Stimulated activated CD8-positive, alpha-beta memory T cell treated with anti-CD3 and anti-CD28 coated beads, Interleukin-12 subunit alpha, Interleukin-12 subunit beta, amount 100 ng/mL, for 4 hours (primary cell): ENCODE data around the gene OR4D2.

Experiments
- DNase-seq: peaks from one replicate; pipeline ENCODE4 v3.0.0-alpha.2; 2020; ENCODE audit warnings: low read depth

Gene OR4D2

DNA sequence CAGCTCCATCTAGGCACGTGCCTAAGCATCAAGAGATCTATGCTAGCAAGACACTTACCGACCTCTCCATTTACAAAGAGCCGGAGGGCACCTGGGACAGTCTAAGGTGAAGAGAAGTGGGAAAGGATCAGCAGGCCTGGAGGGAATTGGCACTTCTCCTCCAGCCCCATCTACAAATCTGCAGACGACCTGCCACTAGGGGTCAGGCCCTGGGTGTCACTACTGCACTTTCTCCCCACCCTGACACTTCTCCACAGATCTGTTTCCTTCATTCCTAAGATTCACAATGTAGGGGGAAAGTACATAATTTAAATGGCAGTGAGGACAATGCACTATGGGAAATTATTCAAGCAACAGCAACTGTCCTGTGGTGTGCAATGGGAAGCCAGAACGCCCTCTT is 44.1 kb downstream of the OR4D2 start:
- no peak for DNase-seq

DNA sequence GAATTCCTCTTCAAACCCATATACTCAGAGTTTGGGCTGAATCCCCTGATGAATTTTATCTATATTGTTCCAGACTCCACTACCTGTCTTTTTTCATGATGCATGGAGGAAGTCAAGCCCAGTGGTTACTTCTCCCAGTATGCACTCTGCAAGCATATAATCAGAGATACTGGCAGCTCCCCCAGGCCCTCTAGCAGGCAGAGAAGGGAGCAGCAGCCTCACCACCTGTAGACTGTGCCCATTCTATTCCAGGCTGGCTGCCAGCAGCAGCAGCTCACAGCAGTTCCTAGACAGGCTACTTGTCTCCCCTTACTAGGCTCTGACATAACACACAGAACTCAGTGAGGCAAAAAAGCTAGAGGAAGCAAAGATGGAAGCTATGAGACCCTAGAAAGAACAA is 48.9 kb downstream of the OR4D2 start:
- no peak for DNase-seq

GRCh38 chr17:58217766-58218165 is 51.0 kb downstream of the OR4D2 start:
- DNase-seq, result no peak

DNA sequence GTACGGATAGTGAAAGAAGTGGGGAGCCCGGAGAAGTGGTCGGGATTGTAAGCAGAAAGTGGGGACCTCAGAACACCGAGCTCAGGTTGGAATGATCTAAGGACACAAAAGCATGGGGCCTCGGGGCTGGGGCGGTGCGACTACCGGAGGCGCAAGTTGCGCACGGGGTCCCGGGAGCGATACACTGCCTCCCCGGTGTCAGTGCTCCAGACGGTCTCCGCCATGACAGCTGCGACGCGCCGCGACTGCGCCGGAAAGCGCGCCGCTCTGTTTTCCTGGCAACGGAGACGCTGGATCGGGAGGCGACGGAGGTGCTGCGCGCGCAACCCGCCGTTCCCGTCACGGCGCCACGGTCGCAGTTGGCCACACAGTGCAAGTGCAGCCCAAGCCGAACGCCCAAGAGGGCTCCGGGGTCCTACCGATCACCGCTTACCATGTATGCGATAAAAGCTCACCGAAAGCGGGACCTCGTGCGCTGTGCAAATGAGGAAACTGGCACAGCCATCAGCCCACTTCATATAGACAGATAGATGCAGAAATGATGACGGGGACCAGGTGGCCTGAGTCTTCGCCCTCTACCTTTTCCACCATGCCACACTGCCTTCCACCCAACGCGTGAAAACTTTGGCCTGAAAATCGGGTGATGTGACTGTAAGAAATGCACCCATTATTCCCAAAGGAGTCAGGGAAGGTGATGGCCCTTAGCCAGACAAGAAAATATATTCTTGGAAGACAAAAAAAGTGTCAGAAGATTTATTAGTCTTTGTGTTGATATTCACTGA is 52.4 kb downstream of the OR4D2 start, which contains the start of gene MKS1:
MKS1 (minus strand) TSS at position 249 of the 782 bp plus-strand sequence; CDS start at position 224, 25 bp downstream.
- peak; percentile 89 for DNase-seq

DNA sequence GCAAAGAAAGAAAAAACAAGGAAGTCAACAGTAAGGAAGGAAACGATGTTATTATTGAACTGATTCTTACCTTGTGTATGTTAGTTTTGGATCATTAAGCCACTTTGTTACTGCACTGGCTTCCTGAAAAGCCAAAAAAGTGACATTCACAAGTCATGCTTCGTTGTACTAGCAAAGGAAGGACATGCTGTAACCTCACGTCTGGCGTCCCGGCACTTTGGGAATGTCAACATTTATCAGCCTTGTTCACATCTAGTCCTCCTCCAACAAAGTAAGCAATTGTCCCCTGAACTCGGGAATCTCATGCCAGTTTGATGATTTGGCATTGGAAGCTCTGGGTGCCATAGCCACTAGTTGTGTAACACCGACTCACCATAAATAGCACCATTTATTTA is 53.0 kb downstream of the OR4D2 start:
- no peak for DNase-seq
